Activated CD8-positive, alpha-beta memory T cell treated with anti-CD3 and anti-CD28 coated beads for 48 hours (primary cell): Measurements from ENCODE around the gene NAP1L1.

Experiments used
- DNase-seq, 3 experiments: peaks; one replicate each; pipeline ENCODE4 v3.0.0-alpha.2; 2020; ENCODE audit warnings: low read depth in 2 of 3, low spot score in 2 of 3

NAP1L1 gene

GRCh38 chr12:76084863-76085519 lies 506 bp upstream of the NAP1L1 start:
- DNase-seq, result no peak

GRCh38 chr12:76083246-76083903 lies 1.1 kb downstream of the NAP1L1 start:
- DNase-seq, result no peak

GRCh38 chr12:76081909-76082308 lies 2.6 kb downstream of the NAP1L1 start:
- no peak for DNase-seq

- no peak for DNase-seq
These were observed 3.6 kb downstream of the NAP1L1 start for GRCh38 chr12:76080729-76081415.

- no peak for DNase-seq
These were observed 4.3 kb downstream of the NAP1L1 start for GRCh38 chr12:76080017-76080728.

- DNase-seq, result no peak
These were observed 5.7 kb downstream of the NAP1L1 start for GRCh38 chr12:76078748-76079147.

GRCh38 chr12:76075448-76075847 lies 9.0 kb downstream of the NAP1L1 start:
- DNase-seq, result no peak

GRCh38 chr12:76074701-76075336 lies 9.7 kb downstream of the NAP1L1 start:
- DNase-seq, result no peak

- DNase-seq, result no peak
These were observed 10.9 kb downstream of the NAP1L1 start for GRCh38 chr12:76073561-76073960.

GRCh38 chr12:76072568-76072967 lies 11.9 kb downstream of the NAP1L1 start:
- no peak for DNase-seq

GRCh38 chr12:76069339-76069738 lies 15.1 kb downstream of the NAP1L1 start:
- no peak for DNase-seq

- DNase-seq, result no peak
These were observed 18.6 kb downstream of the NAP1L1 start for GRCh38 chr12:76065917-76066316.

GRCh38 chr12:76064904-76065303 lies 19.6 kb downstream of the NAP1L1 start:
- DNase-seq, result no peak

- no peak for DNase-seq
These were observed 24.4 kb downstream of the NAP1L1 start for GRCh38 chr12:76060111-76060510.

GRCh38 chr12:76057326-76057725 lies 27.2 kb downstream of the NAP1L1 start:
- no peak for DNase-seq

- no peak for DNase-seq
These were observed 29.1 kb downstream of the NAP1L1 start for GRCh38 chr12:76055393-76055792.

- DNase-seq, result no peak
These were observed 34.8 kb downstream of the NAP1L1 start for GRCh38 chr12:76049575-76050251.

GRCh38 chr12:76047742-76048141 lies 36.7 kb downstream of the NAP1L1 start:
- no peak for DNase-seq

GRCh38 chr12:76047060-76047459 lies 37.4 kb downstream of the NAP1L1 start:
- no peak for DNase-seq

- no peak for DNase-seq
These were observed 41.1 kb downstream of the NAP1L1 start for GRCh38 chr12:76043377-76043776.

GRCh38 chr12:76042147-76042546 lies 42.3 kb downstream of the NAP1L1 start:
- no peak for DNase-seq
